Sigmoid colon (tissue), 7 donors: ENCODE results near the gene PSKH1. TPM values are rescaled to one million over a fixed set of nuclear protein-coding genes. Genes with fewer than 3 reads are reported as not detected.
A peak's percentile ranks its signal among the peaks of the same experiment; 100 is the strongest.
"Not testable (repeated sequence)": the region's sequence is repeated elsewhere in the genome, so short reads cannot be mapped to it uniquely, and the experiment has no call there.

Experiments used
- DNase-seq: peaks from one replicate; pipeline ENCODE4 v3.0.0-alpha.2; 2019
- H3K27ac ChIP-seq, 4 donors: fragments of 200-600 bp; sonication (generic); one replicate each; pipeline ENCODE4 v1.5.1; 2016 to 2019; ENCODE audit warnings: mild to moderate bottlenecking in 1 of 4
- H3K27me3 ChIP-seq, 3 donors: fragments of 200-600 bp; sonication (generic); one replicate each; pipeline ENCODE4 v1.5.1; 2019; ENCODE audit warnings: mild to moderate bottlenecking in 1 of 3
- H3K36me3 ChIP-seq, 4 donors: fragments of 200-600 bp; sonication (generic); one replicate each; pipeline ENCODE4 v1.5.1; 2016 to 2019
- H3K4me1 ChIP-seq, 4 donors: fragments of 200-600 bp; sonication (generic); one replicate each; pipeline ENCODE4 v1.5.1; 2017 to 2019
- H3K4me3 ChIP-seq, 4 donors: fragments of 200-600 bp; sonication (generic); one replicate each; pipeline ENCODE4 v1.5.1; 2017 to 2019; ENCODE audit warnings: mild to moderate bottlenecking in 2 of 4, moderate library complexity in 1 of 4
- H3K9me3 ChIP-seq, 4 donors: fragments of 200-600 bp in 3 of 4; sonication (generic) in 3 of 4; one replicate each; pipeline versions ENCODE4 v1.5.1 to v1.6.1; 2013 to 2019
- EP300 ChIP-seq, 4 donors: sonication (generic); formaldehyde crosslinking; IDR thresholded peaks; one replicate each; pipeline ENCODE4 v1.6.1; 2017; ENCODE audit warnings: antibody characterized with exemption in 4 of 4
- POLR2A ChIP-seq, 2 donors: fragments of 450-650 bp; IDR thresholded peaks; one replicate each; pipeline ENCODE4 v1.6.1; 2016; ENCODE audit warnings: antibody characterized with exemption in 2 of 2, mild to moderate bottlenecking in 2 of 2, moderate library complexity in 2 of 2
- POLR2AphosphoS5 ChIP-seq, 4 donors: sonication (generic); formaldehyde crosslinking; IDR thresholded peaks; one replicate each; pipeline ENCODE4 v1.6.1; 2017; ENCODE audit warnings: antibody characterized with exemption in 4 of 4
- WGBS, 2 donors: extraction: QIAGEN DNeasy Blood & Tissue Kit; methylation state at CpG; one replicate each; pipeline ENCODE4 v1.1.7; 2013; 5-methylcytosine and 5-hydroxymethylcytosine counted together
- intact Hi-C: fragments of 100-400 bp; cut with DNase I; formaldehyde crosslinking; loops from one replicate; pipeline ENCODE4 v1.15.1; 2023
- polyA plus RNA-seq, 3 donors: library from polyadenylated mRNA; stranded (reverse); fragments of 200-250 nt; gene quantifications; one replicate each; pipeline ENCODE4 v1.2.3, GENCODE V29; 2013
- total RNA-seq, 4 donors: library from RNA; depleted of rRNA; stranded (reverse); fragments of >200 nt; gene quantifications; one replicate each; pipeline ENCODE4 v1.1.0, GENCODE V29; 2016
- TF ChIP-seq, protein P1 (sequence below), 4 experiments: fragments of 450-650 bp in 3 of 4; fragments of 200-600 bp in 1 of 4; IDR thresholded peaks; one replicate each; pipeline ENCODE4 v1.5.1; 2016 to 2019; ENCODE audit warnings: antibody characterized with exemption in 4 of 4, mild to moderate bottlenecking in 3 of 4, moderate library complexity in 2 of 4
- donor health status: healthy with polysubstance abuse.
- donor health status: Bipolar disorder and iron deficiency.
- donor health status: healthy.

The PSKH1 gene
- total and polyA plus RNA-seq, 7 donors, result 13.9 to 29.2 (median 20.8) TPM

DNA sequence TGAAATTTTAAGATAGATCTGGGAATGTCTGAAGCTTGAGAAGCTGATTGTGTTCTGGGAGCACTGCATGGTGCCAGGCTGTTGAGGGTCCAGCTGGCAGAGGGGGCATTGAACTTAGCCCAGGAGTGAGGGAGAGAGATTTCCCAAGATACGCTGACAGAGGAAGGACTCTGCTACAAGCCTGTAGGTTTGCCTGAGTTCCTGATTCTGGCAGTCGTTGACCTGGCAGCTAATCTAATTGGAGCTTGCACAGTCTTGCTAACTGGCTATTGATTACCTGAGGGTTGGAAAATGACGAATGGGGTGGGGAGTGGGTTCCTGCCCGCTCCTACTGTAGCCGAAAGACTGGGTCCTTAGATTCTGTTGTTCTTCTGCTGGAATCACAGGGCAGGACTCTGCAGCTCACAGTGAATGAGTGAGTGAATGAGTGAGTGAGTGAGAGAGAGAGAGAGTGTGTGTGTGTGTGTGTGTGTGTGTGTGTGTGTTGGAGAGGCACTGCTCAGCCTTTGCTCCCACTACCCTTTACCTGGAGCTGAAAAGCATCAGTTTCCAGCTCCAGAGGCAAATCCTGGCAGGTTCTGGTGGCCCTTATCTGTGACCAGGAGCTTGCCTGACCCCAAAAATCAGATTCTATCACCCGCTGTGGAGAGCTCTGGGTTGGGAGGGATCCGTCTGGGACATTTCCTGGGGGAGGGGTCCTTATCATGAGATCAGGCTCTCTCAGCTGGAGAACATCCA is 21.9 kb downstream of the PSKH1 start:
- peaks cover 0 to 43% (median 30%) of the 10 kb centered on the region in 4 donors for H3K4me1 ChIP-seq
- H3K27ac ChIP-seq, result no peak overlapping the region

DNA sequence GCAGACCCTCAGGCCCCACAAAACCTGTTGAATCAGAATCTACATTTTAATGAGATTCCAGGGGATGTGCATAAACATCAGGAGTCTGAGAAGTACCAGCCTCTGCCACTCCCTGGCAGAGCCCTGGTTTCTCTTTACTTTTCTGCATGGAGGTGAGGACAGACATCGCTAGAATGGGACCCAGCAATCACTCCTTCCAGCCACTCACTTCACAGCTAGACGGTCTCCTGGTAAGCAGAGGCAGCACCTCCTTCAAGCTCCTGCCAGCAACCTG is 22.4 kb downstream of the PSKH1 start:
- intact Hi-C loops, DNase-seq, H3K27ac ChIP-seq, H3K27me3 ChIP-seq, H3K4me3 ChIP-seq, H3K9me3 ChIP-seq: not testable (repeated sequence)
- Histone ChIP-seq H3K36me3 (peaks cover 0 to 43% (median 7%) of the 10 kb centered on the region in 4 donors), H3K4me1 (peaks cover 0 to 45% (median 33%) of the 10 kb centered on the region in 4 donors)
- 83 to 84% methylated on average over 2 of the region's 2 CpGs for WGBS, 2 donors

More for the DNA sequence above, 21.9 kb downstream of the PSKH1 start:
- intact Hi-C loops, result no loop called here
- TF ChIP-seq, protein P1, sequence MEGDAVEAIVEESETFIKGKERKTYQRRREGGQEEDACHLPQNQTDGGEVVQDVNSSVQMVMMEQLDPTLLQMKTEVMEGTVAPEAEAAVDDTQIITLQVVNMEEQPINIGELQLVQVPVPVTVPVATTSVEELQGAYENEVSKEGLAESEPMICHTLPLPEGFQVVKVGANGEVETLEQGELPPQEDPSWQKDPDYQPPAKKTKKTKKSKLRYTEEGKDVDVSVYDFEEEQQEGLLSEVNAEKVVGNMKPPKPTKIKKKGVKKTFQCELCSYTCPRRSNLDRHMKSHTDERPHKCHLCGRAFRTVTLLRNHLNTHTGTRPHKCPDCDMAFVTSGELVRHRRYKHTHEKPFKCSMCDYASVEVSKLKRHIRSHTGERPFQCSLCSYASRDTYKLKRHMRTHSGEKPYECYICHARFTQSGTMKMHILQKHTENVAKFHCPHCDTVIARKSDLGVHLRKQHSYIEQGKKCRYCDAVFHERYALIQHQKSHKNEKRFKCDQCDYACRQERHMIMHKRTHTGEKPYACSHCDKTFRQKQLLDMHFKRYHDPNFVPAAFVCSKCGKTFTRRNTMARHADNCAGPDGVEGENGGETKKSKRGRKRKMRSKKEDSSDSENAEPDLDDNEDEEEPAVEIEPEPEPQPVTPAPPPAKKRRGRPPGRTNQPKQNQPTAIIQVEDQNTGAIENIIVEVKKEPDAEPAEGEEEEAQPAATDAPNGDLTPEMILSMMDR (IDR thresholded peaks at IDR 0.05), result no peak
- TF ChIP-seq POLR2AphosphoS5 (IDR thresholded peaks at IDR 0.05) (no peak), EP300 (IDR thresholded peaks at IDR 0.05) (no peak), POLR2A (IDR thresholded peaks at IDR 0.05) (no peak)
- Histone ChIP-seq H3K27me3 (no peaks in the 10 kb centered on the region), H3K4me3 (no peak overlapping the region), H3K9me3 (no peaks in the 10 kb centered on the region), H3K36me3 (peaks cover 0 to 48% (median 9%) of the 10 kb centered on the region in 4 donors)
- no peak for DNase-seq
- WGBS, 2 donors, result 83 to 86% methylated on average over 7 of the region's 7 CpGs

DNA sequence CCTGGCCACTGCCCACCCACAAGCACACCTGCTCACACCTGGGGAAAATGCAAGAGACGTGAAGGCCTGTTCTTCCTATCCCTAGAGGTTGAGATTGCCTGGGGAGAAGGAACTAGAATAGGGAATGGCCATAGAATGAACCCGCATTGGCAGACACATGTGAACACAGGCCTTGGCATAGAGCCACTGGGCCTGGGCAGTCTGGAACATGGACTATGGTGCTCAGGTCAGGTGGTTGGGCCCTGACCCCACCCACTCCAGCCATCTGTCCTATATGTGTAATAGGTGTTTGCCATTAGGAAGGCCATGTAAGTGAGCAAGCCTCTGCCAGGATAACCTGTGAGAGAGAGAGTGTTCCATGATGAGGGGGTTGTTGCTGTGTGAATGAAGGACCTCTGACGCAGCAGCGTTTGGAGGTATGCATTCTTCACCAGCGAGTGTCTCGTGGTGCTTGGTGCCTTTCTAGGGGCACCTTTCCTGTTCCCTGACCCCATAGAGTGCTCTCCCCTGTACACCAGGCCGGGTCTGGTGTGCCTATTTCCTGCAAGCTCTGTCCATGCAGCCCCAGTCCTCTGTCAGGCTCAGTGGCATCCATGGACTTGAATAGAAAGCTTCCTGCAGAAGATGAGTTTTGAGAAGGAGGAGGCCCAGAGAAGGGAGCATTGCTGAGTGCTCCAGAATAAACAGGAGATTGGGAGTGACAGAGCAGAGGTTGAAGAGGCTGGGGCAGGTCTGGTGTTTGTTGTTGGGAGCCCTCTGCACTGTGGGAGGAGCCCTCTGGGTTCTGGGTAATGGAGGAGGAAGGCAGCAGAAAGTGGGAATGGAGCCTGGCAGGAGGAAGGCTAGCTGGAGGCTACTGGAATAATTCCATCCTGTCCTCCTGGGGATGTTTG is 23.0 kb downstream of the PSKH1 start:
- H3K9me3 ChIP-seq, result no peaks in the 10 kb centered on the region
- intact Hi-C loops, result no loop called here
- TF ChIP-seq EP300 (IDR thresholded peaks at IDR 0.05) (no peak), POLR2AphosphoS5 (IDR thresholded peaks at IDR 0.05) (no peak), POLR2A (IDR thresholded peaks at IDR 0.05) (no peak)
- TF ChIP-seq, protein P1 (IDR thresholded peaks at IDR 0.05), result no peak
- peak overlapping the region in 2 of 4 donors; percentile 73 for H3K27ac ChIP-seq
- WGBS, 2 donors, result 73 to 85% methylated on average over 7 of the region's 7 CpGs
- H3K27me3 ChIP-seq, result no peaks in the 10 kb centered on the region
- DNase-seq, result no peak
- H3K36me3 ChIP-seq, result peaks cover 0 to 37% (median 2%) of the 10 kb centered on the region in 4 donors
- peaks cover 0 to 43% (median 33%) of the 10 kb centered on the region in 4 donors for H3K4me1 ChIP-seq
- H3K4me3 ChIP-seq, result no peak overlapping the region

DNA sequence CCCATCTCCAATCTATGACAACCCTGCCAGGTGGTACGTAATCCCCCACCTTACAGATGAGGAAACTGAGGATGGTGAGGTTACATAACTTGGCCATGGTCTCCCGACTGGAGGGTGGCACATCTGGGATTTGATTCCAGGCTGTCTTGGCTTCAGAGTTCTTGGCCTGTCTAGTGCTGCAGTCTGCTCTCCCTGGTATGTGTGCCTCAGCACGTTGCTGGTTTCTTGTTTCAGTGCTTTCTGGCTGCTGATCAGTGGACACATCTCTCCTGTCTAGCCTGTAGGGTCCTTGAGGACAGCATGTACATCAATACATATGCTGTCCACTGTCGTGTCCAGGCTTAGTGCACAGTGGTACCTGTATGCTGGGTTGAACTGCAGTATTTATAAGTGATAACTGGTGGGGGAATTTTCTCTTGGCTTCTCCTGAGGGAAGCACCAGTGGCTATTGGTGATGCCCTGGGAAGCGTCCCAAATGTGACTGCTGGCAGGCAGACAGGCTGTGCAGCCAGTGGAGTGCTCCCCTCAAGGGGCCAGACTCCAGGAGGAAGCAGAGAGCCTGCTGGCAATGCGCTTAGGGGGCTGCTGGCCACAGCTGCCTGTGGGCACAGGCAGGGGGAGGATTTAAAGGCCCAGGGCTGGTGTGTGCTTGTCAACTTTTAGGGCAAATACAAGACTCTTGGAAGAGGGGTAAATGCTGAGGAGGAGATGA is 24.2 kb downstream of the PSKH1 start:
- H3K9me3 ChIP-seq, result no peaks in the 10 kb centered on the region
- H3K27me3 ChIP-seq, result no peaks in the 10 kb centered on the region
- peaks cover 0 to 43% (median 32%) of the 10 kb centered on the region in 4 donors for H3K4me1 ChIP-seq
- 80 to 85% methylated on average over 6 of the region's 6 CpGs for WGBS, 2 donors
- peak overlapping the region; percentile 41 to 75 (median 73) for H3K27ac ChIP-seq
- peaks cover 0 to 24% (median 1%) of the 10 kb centered on the region in 4 donors for H3K36me3 ChIP-seq
- TF ChIP-seq EP300 (IDR thresholded peaks at IDR 0.05), result no peak
- TF ChIP-seq POLR2AphosphoS5 (IDR thresholded peaks at IDR 0.05), result no peak
- TF ChIP-seq, protein P1 (IDR thresholded peaks at IDR 0.05), result no peak
- TF ChIP-seq POLR2A (IDR thresholded peaks at IDR 0.05), result no peak
- DNase-seq, result no peak
- intact Hi-C loops, result no loop called here
- no peak overlapping the region for H3K4me3 ChIP-seq

DNA sequence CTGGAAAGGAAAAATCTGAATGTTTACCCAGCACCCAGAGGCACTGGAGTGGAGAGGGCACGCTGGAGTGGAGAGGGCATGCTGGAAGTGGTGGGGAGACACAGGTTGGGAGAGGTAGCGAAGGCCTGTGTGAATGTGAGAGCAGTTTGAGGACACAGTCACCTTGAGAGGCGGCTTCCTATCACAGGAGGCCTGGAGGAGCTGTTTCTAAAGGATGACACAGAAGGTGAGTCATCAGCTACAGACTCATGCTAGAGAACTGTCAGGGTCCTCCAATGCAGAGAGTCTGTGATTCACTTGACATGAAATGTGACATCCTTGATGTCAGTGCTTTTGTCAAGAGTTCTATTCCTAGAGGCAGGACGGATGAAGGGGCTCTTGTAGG is 24.8 kb downstream of the PSKH1 start:
- peak overlapping the region; percentile 41 to 75 (median 73) for H3K27ac ChIP-seq
- H3K9me3 ChIP-seq, result no peaks in the 10 kb centered on the region
- no peaks in the 10 kb centered on the region for H3K27me3 ChIP-seq
- peaks cover 0 to 43% (median 32%) of the 10 kb centered on the region in 4 donors for H3K4me1 ChIP-seq
- intact Hi-C loops, result no loop called here
- TF ChIP-seq POLR2AphosphoS5 (IDR thresholded peaks at IDR 0.05), result no peak
- TF ChIP-seq POLR2A (IDR thresholded peaks at IDR 0.05), result no peak
- TF ChIP-seq, protein P1 (IDR thresholded peaks at IDR 0.05), result no peak
- no peak for TF ChIP-seq EP300 (IDR thresholded peaks at IDR 0.05)
- WGBS, 2 donors, result 87 to 92% methylated on average over 4 of the region's 4 CpGs
- H3K36me3 ChIP-seq, result peaks cover 0 to 22% (median 1%) of the 10 kb centered on the region in 4 donors
- DNase-seq, result no peak
- no peak overlapping the region for H3K4me3 ChIP-seq
